NCI-H2196 (cell line): ENCODE data around the gene ZFR2.
"Not testable (repeated sequence)": the region's sequence is repeated elsewhere in the genome, so short reads cannot be mapped to it uniquely, and the experiment has no call there.

Experiments used
- DNase-seq: peaks from one replicate; lab custom pipeline; 2025; ENCODE audit not compliant: unreplicated experiment; lab: John Stamatoyannopoulos, UW

Gene ZFR2

DNA sequence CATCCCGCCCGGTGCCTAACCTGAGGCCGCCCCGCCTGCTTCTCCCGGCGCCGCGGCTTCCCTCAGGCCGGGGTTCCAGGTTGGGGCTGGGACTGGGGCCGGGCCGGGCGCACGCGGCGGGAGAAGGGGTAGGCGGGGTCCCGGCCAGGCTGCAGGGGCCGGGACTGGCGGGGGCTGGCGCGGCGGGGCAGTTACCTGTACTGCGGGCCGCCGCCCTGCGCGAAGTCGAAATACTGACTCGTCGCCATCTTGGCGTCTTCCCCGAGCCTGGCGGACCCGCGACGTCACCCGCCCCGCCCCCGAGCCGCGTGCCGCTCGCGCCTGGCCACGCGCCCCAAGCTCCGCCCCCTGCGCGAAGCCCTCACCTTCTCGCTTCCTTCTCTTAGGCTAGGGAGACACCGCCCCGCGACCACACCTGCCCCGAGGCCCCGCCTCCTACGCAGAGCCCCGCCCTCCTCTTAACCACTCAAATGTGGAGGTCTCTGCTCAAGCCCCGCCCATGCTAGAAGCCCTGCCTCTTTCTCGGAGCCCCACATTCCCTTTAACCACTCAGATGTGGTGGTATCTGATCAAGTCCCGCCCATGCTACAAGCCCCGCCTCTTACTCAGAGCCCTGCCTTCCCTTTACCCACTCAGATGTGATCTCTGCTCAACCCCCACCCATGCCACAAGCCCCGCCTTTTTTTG lies at the start of gene ZFR2:
Gene ZFR2, minus strand, starts transcription at position 269 of the 687 bp plus-strand sequence. Its CDS starts 21 bp downstream, at position 248.
- no peak for DNase-seq

DNA sequence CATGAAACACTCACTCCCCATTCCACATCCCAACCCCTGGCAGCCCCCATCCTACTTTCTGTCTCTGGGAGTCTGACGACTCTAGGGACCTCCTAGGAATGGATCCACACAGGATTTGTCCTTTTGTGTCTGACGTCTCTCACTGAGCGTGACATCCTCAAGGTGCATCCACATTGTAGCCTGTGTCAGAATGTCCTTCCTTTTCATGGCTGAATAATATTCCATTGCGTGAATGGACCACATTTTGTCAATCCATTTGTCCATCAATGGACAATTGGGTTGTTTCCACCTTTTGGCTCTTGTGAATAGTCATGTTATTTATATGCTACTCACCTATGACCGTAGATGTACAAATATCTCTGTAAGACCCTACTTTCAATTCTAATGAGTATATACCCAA lies 47.2 kb upstream of the ZFR2 start:
- no peak for DNase-seq

DNA sequence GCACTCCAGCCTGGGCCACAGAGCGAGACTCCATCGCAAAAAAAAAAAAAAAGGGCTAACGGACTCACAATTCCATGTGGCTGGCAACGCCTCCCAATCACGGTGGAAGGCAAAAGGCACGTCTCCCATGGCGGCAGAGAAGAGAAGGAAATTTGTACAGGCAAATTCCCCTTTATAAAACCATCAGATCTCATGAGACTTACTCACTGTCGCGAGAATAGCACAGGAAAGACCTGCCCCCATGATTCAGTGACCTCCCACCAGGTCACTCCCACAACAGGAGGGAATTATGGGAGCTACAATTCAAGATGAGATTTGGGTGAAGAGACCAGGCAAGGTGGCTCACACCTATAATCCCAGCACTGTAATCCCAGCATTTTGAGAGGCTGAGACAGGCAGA lies 45.4 kb upstream of the ZFR2 start:
- no peak for DNase-seq

DNA sequence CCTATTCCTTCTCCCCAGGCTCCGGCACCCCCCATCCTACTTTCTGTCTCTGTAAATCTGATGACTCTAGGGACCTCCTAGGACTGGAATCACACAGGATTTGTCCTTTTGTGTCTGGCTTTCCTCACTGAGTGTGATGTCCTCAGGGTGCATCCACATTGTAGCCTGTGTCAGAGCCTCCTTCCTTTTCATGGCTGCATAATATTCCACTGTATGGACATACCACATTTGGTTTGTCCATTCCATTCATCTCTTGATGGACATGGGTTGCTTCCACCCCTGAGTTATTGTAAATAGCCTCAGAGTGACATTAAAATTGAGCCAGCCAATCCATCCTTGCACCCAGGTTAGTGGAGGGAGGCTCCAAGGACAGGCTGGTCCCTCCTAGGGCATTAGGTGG lies 41.3 kb upstream of the ZFR2 start:
- DNase-seq, result no peak

DNA sequence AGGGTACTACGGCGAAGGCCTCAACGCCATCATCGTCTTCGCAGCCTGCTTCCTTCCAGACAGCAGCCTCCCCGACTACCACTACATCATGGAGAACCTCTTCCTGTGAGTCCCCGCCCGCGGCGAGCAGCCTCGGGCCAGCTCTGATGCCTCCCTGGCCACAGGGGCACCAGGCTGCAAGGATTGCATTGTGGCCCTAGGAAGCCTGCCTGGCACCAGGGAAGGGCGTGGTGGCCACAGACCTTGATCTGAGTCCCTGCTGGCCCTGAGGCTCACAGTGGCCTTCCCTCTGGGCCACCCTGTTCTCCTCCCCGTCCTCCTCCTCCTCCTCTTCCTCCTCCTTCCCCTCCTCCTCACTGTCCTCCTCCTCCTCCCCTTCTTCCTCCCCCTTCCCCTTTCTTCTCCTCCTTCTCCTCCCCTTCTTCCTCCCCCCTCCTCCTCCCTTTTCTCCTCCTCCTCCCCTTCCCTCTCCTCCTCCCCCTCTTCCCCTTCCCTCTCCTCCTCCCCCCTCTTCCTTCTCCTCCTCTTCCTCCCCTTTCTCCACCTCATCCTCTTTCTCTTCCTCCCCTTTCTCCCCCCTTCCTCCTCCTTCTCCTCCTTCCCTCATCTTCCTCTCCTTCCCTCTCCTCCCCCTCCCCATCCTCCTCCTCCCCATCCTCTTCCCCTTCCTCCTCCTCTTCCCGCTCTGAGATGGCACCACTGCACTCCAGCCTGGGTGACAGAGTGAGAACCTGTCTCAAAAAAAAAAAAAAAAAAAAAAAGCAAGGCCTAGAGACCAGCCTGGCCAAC lies 39.6 kb upstream of the ZFR2 start:
- no peak for DNase-seq

DNA sequence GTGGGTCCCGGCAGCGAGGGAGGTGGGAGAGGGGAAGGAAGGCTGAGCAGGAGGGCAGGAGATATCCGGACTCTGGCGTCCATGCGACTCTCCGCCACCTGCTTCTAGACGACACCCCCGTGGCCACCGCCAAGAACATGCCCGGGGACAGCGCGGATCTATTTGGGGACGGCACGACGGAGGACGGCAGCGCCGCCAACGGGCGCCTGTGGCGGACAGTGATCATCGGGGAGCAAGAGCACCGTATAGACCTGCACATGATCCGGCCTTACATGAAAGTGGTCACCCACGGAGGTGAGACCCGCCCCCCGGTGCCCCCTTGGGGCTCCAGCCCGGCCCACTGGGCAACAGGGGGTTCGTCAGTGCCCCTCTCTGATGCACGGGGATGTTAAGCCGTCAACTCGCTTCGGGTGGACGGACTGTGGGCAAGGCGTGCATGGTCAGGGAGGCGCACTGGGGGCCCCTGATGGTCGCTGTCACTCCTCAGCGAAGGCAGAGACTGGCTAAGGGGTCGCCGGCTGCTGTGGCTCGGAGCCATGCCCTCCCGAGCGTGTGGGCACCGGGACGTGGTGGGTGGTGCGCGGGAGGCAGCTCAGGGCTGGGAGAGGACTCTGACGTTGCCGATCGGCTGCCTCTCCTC lies 38.9 kb upstream of the ZFR2 start:
- DNase-seq, result no peak

DNA sequence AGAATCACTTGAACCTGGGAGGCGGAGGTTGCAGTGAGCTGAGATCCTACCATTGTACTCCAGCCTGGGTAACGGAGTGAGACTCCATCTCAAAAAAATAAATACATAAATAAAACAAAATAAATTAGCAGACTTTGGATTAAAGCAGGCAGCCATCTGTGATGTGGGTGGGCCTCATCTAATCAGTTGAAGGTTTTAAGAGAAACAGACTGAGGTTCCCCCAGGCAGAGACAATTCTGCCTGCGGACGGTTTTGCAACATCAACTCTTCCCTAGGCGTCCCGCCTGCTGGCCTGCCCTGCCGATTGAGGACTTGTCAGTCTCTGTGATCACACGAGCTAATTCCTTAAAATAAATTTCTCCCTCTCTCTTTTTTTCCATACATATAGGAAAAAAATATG lies 35.4 kb upstream of the ZFR2 start:
- no peak for DNase-seq

DNA sequence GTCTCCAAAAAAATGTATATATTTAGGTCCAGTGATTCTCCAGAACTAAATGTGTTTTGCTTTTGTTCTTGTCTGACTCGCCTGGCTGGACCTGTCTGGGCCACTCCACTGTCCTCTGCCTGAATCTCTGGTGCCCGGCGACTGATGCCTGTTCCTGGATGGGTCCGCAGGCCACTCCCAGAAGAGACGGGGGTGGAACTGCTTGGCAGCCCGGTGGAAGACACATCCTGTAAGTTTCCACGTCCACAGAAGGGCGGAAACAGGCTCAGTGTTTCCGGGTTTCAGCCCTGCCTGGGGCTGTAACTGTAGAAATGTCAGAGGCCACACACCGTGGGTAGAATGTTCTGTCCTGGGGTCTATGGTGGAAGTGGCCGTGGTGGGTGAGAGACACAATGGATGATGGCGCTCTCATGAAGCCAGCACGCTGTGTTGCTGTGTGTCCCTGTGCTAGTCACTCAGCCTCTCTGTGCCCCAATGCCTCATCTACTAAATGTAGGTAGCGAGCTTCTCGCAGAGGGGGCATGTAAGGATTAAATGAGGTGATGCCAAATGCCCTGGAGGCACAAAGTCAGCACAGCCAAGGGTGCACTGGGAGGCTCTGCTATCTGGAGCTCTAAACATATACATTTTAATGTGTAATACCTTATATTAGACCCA lies 33.6 kb upstream of the ZFR2 start:
- DNase-seq, result no peak

DNA sequence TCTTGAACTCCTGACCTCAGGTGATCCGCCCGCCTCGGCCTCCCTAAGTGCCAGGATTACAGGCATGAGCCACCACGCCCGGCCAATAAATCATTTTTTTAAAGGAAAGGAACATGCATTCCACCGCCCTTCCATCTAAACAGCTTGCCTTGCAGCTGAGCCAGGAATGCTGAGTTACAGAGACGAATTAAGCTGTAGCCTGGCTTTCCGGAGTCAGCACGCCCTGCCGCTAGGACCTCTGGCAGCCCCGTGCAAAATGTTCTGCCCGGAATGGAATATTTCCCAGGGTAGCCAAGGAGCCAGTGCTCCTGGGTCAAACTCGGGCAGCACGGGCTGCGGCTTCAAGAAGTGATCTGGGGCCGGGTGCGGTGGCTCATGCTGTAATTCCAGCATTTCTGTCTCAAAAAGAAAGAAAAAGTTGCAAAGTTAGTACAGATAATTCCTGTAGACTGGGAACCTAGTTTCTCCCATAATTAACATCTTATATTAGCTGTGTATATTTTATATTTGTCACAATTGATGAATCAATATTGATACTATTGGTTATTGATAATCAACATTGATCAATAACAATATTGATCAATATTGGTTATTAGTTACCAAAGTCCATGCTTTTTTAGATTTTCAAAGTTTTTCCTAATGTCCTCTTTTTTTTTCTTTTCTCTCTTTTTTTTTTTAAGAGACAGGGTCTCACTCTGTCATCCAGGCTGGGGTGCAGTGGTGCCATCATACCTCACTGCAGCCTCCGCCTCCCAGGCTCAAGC lies 30.9 kb upstream of the ZFR2 start:
- no peak for DNase-seq

DNA sequence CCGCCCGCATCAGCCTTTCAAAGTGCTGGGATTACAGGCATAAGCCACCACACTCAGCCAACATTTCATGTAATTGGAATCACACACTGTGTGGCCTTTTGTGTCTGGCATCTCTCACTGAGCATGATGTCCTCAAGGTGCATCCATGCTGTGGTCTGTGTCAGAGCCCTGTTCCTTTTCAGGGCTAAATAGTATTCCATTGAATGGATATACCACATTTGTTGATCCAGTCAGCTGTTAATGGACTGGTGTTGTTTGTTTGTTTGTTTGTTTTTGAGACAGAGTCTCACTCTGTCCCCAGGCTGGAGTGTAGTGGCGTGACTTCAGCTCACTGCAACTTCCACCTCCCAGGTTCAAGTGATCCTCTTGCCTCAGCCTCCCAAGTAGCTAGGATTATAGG lies 29.6 kb upstream of the ZFR2 start:
- DNase-seq, result no peak

DNA sequence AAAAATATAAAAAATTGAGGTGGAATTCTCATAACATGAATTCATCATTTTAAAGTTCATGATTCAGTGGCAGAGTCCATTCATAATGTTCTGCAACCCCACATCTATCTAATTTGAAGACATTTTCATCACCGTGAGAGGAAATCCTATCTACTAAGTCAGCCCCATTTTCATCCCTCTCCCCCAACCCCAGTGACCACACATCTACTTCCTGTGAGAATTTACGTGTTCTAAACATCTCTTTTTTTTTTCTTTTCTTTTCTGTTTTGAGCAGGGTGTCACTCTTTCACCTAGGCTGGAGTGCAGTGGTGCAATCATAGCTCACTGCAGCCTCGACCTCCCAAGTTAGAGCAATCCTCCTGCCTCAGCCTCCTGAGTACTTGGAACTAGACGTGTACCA lies 29.1 kb upstream of the ZFR2 start:
- DNase-seq, result no peak

DNA sequence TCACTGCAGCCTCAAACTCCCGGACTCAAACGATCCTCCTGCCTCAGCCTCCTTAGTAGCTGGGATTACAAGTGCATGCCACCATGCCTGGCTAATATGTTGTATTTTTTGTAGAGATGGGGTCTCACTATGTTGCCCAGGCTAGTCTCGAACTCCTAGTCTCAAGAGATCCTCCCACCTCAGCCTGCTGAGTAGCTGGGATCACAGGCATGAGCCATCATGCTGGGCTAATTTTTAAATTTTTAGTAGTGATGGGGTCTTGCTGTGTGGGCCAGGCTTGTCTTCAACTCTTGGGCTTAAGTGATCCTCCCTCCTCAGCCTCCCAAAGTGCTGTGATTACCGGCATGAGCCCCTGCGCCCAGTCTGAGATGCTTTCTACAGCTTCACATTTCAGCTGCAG lies 26.9 kb upstream of the ZFR2 start:
- no peak for DNase-seq

DNA sequence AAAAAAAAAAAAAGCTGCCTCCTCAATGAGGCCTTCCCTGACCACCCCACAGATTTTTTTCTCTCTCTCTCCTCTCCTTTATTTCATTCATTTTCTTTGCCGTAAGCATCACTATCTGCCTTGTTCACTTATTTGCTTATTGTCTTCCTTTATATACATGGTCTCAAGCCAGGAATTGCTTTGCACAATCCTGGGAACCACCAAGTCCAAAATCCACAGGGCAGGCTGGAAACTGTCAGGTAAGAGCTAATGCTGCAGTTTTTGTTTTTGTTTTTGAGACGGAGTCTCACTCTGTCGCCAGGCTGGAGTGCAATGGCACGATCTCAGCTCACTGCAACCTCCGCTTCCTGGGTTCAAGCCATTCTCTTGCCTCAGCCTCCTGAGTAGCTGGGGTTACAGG lies 26.1 kb upstream of the ZFR2 start:
- DNase-seq, result not testable (repeated sequence)

DNA sequence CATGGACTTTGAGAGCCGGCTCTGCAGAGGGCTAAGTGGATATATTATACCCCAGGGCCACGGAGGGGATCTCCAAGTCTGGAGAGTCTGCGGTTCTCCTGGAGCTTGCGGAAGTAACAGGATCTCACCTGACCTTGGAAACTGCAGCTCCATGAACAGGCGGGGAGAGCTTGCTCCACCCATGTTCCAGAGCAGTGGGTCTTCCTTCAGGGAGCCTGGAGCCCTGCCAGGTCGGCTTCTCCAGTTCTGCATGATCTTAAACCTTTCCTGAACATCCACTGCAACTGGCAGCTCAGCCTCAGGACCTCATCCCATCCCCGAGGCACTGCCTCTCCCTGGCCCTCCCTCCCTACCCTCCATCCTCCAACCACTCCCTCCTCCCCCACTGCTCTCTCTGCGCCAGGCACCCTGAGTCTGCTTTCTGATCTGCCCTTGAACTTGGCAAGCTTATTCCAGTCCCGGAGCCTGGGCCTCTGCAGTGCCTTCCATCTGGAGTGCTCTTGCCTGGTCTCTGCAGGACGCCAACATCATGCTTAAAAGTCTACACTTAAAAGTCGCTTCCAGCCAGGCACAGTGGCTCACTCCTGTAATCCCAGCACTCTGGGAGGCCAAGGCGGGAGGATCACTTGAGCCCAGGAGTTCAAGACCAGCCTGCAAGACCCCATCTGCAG lies 24.8 kb upstream of the ZFR2 start:
- no peak for DNase-seq

DNA sequence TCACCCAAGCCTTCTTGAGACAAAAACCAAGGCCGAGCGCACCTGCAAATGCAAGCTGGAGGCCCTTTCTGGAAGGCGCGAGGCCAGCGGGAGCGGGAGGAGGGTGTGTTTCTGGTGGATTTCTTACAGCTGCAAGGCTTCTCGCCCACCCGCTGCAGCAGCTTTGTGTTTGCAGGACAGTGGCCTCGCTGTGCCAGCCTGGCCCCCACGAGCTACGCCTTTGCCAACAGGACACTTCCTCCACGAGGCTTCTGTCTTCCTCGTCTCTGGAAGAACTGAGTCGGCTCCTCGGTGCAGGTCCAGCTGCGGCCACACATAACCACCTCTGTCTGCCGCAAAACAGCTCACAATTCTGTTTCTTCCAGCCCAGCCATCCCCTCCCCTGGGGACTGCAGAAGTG lies 21.8 kb upstream of the ZFR2 start:
- DNase-seq, result no peak

DNA sequence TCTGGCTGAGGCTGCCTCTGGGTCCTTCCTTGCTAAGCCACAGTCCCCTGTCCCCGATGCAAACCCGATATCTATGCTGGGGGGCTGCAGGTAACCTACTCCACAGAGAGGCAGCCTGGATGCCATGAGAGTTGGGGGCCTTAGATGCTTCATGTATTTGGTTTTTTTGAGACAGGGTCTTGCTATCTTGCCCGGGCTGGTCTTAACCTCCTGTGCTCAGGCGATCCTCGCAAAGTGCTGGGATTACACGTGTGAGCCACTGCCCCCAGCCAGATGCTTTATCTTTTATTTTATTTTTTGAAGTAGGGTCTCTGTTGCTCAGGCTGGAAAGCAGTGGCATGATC lies 13.2 kb upstream of the ZFR2 start:
- no peak for DNase-seq

DNA sequence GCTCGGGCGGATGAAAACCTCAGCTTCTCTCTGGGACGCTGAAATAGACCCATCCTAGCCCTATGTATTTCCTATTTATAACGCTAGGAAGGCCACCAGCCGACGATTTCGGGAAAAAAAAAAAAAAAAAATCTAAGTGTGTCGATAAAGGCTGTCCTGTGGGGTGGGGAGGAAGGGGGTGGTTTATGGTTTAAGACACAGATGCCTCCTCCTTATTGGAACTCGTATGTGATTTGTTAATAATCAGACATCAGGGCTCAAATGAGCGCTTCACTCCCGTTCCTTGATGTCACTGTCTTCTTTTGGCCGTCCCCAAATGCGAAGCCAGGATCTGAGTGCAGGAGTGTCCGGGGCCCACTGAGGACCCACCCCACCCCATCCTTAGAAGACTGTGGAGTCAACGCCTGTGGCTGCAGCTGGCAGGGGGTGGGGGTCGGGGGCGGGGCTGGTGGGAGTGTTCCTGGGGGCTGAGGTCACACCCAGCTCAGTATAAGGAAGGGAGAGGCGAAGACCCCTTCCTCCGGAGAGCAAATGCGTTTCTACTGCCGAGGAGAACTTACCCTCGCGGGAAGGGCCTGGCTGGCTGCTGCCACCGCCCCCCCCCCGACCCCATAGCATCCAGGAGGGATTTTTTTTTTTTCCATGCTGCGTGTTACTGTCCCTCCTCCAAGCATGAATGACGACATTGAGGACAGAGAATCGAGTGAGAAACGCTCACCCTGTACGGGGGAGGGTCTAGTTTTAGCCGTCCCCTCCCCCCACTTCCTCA lies 12.6 kb upstream of the ZFR2 start:
- DNase-seq, result no peak

DNA sequence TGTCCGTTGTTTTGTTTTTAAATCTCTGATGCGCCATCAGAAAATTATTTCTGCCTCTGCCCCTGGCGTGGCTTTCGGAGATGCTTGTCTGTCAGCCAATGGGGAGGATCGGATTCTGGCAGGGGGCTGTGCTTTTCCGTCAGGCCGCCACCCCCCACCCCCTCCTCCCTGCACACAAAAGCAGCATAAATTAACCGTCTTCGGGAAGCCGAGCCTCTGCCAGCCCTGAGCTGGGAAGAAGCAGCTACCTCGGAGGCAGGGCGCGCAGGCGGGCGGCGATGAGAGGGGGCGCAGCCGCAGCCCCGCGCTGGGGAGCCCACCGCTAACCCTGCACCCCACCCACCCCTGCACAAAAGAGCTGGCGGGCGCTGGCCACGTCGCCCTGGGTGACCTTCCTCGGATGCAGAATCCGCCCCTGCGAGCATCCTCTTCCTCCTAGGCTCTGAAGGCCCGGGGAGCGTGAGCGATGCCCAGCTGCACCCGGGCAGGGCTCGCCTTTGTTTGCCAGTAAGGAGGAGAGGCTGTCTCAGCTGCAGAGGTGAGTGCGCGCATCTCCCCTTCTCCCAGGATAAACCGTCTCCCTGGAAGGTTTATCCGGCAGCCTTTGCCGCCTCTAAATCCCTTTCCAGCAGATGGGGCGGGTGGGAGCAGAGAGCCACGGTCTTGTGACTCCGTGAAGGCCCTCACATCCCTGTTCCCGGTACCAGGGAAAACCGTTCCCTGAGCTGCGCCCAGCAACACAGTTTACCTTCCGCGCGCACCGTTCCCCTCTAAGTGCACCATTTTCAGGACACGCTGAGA lies 11.8 kb upstream of the ZFR2 start, which contains the start of gene ATCAY:
Gene ATCAY, plus strand, starts transcription at position 215 of the 801 bp plus-strand sequence. CDS start 5,083 bp downstream, outside the sequence.
- DNase-seq, result peak; percentile 64

DNA sequence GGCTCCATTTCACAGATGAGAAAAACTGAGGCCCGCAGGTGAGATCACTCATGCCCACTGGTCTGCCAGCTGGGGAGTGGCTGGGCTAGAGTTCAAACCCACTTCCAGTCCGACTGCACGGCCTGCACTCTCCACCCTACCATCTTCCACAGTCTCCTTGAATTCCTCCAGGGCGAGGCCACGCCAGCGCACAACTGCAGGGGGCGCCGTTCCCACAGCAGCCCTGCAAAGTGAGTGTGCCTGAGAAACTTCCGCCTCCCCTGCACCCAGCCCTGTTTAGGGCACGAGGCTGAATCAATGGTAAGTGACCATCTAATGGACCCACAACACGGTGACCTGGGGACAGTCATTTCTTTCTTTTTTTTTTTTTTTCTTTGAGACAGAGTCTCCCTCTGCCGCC lies 10.8 kb upstream of the ZFR2 start:
- no peak for DNase-seq
